ENCODE measurements around the gene ODAD3. TPM values are rescaled to one million over a fixed set of nuclear protein-coding genes. Genes with fewer than 3 reads are reported as not detected.
A peak's percentile ranks its signal among the peaks of the same experiment; 100 is the strongest.
"Not testable (repeated sequence)": the region's sequence is repeated elsewhere in the genome, so short reads cannot be mapped to it uniquely, and the experiment has no call there.

ODAD3 gene
- total RNA-seq, 1 donor from 2014 or later: 1.4 TPM

DNA sequence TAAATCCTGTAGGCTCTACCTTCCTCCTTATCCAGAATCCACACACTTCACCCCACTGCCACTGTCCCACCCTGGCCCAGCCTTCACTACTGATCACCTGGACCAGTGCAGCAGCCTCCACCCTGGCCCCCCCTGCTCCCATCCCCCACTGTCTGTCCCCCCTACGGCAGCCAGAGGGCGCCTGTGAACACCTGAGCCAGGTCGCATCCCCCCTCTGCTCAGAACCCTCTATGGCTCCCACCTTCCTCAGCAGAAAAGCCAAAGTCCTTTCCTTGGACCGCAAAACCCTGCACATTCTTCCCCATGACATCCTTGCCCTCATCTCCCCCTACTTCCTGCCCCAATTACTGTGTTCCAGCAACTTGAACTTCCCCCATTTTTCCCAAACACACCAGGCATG, 25.3 kb upstream of the ODAD3 start:
- no peak for DNase-seq (ENCODE audit: low spot score)

DNA sequence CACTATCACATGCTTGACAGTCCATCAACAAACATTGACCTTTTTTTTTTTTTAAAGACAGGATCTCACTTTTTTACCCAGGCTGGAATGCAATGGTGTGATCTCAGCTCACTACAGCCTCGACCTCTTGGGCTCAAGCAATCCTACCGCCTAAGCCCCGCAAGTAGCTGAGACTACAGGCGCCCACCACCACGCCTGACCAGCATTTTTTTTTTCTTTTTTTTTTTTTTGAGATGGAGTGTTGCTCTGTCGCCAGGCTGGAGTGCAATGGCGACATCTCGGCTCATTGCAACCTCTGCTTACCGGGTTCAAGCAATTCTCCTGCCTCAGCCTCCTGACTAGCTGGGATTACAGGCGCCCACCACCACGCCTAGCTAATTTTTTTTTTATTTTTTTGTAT, 24.0 kb upstream of the ODAD3 start:
- DNase-seq (ENCODE audit: low spot score): not testable (repeated sequence)

DNA sequence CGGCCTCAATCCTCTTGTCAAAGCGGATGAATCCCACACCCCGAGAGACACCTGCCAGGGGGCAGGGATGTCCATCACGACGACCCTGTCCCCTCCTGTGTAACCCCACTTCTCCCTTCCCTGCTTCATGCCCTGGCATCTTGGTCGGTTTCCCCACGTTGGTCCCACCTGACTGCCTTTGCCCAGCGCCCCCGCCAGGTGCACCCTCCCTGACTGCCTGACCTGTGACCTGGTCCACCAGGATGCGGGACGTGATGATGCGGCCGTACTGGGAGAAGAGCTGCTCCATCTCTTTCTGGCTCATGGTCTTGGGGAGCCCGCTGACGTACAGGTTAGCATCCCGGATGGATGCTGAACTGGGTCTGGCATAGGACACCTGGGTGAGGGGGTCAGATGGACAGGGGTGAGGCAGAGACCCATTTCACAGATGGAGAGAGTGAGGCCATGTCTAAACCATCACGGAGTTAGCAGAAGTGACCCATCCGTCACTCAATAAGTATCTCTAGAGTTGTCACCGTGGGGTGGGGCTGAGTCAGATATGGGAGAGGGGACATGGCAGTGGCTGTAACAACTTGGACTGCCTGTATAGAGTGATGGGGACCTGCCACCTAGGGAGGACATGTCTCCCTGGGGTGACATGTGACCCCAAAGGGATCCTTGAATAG, 23.4 kb upstream of the ODAD3 start:
- DNase-seq (ENCODE audit: low spot score): no peak

DNA sequence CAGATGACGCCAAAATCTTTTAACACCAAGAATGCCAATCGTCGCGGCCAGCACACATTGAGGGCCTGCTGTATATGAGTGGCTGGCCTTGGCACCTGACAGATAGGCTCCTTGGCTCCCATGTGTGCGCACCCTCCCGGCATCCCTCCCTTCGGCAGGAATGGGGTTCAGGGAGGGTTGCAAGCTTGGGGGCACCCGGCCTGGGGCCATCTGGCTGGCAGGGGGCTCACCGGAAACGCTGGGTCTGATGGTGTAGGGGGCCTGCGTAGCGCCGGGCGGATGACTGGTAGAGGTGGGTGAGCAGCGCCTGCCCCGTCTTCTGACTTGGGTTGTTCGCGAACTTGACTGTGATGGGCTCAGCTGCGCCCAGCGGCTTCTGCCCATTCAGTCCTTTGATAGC, 22.9 kb upstream of the ODAD3 start:
- no peak for DNase-seq (ENCODE audit: low spot score)

DNA sequence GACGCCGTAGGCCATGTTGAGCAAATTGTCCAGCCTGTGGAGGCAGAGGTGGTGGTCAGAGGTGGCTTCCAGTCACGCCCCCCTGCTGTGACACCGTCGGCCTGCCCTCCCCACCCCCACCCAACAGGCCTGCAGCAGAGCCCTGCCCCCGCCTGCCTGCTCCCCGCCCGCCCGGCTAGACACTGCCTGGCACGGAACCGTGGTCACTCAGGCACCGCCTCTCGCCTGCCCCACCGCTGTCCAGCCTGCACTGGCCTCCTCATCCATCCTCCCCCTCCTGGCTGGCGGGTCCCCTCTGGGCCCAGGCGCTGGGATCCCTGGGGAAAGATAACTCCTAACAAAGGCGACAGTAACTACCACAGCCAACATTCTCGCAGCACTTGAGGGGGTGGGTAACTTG, 22.2 kb upstream of the ODAD3 start:
- peak; percentile 41 for DNase-seq (ENCODE audit: low spot score)

DNA sequence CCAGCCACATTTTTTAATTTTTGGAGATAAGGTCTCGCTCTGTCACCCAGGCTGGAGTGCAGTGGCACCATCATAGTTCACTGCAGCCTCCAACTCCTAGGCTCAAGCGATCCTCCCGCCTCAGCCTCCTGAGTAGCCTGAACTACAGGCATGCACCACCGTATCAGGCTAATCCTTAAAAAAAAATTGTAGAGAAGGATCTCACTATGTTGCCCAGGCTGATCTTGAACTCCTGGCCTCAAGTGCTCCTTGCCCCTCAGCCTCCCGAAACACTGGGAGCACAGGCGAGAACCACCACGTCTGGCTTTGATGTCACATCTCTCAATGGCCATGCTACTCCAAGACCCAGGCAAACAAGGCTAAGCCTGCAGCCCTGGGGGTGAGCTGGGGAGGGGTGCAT, 21.7 kb upstream of the ODAD3 start:
- DNase-seq (ENCODE audit: low spot score): no peak

DNA sequence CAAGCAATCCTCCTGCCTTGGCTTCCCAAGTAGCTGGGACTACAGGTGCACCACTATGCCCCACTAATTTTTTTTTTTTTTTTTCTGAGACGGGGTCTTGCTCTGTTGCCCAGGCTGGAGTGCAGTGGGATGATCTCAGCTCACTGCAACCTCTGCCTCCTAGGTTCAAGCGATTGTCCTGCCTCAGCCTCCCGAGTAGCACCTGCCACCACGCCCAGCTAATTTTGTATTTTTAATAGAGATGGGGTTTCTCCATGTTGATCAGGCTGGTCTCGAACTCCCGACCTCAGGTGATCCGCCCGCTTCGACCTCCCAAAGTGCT, 20.3 kb upstream of the ODAD3 start:
- DNase-seq (ENCODE audit: low spot score): not testable (repeated sequence)

DNA sequence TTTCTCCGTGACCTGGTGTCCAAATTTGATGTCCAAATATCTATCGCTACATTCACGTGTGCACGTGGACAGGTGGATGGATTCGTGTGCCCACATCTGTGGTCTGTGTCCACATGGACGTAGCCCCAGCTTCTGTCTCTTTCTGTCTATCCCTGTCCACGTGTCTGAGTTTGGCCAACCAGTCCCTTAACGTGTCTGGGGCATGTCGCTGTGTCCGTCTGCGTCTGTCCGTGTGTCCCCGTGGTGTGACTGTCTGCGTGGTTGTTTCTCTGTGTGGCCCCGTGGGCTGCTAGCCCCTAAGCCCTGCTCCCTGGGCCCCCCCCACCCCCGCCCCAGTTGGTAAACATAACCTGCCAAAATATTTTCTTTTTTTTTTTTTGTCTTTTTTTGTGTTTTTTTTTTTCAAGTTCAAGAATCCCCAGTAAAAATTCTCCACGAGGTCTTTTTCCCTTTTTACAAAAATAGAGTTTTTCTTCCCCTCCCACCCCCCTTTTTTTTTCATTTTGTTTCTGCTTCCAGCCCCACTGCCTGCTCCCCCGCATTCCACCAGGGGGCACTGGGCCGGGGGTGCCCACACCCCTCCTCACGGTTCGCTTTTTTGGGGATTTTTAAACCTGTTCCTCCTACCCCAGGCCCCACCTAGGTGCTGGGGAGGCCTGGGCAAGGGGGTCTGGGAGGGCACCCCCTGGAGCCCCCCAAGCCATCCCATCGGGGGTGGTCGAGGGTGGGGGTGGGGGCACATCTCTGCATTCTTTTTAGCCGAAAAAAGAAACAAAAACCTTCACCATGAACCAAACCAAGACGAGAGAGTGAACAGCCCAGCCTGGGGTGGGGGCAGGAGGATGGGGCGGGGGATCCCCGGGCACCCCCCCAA, 18.8 kb upstream of the ODAD3 start:
- no peak for DNase-seq (ENCODE audit: low spot score)

DNA sequence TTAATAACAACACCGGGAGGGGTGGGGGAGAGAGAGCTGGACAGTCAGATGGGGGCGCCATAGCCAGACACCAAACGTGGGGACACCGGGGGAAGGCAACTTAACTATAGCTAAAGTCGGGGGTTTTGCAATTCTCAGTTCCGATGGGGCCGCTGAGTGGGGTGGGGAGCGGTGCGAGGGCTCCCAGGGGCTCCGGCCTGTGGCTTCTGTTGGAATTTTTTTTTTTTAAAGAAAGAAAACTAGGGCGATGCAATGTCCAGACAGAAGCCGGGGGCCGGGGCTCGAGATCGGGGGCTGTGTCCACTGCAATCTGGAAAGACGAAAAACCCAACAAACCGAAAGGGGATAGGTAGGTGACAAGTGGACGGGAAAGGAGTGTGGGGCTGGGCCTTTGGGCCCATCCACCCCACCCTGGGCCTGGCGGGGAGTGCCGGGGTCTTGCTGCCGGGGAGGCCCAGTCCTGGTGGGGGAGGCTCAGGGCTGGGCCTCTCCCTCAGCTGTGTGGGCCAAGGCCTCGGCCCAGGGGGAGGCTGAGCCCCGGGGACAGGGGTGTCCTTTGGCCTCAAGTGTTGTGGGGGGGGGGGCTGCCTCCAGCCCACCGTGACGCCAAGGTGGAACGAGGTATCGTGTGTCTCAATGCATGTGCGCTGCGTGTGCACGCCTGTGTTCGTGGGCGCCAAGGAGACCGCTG, 17.8 kb upstream of the ODAD3 start:
- no peak for DNase-seq (ENCODE audit: low spot score)

DNA sequence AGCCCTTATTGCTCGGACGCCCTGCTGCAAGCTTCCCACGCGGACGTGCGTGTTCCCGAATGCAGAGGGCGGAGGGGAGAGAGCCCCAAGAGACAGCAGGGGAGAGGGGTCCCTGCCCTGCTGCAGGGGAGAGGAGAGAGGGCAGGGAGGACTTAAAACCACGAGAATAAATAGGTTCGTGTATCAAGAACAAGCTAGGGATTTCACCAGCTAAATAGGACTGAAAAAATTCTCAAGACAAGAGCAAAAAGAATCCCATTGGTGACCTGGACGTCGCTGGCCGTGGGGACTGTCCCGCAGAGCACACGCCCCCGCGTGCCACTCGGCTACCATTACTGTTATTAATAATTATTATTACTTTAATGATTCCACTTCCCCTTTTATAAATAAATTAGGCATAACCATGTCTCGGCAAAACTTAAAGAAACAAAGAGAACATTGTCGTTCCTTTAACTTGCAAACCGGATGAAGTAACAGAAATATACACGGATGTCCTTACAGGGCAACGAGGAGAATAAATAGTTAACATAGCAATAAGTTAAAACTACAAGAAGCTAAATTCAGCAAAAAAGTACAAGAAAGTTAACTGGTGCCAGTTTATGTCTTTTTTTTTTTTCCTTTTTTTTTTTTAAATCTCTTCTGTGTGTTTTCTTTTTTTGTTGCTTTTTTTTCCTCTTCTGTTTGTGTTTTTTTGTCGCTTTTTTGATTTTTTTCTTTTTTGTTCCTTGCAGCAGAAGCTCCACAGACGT, 17.1 kb upstream of the ODAD3 start:
- DNase-seq (ENCODE audit: low spot score): no peak

DNA sequence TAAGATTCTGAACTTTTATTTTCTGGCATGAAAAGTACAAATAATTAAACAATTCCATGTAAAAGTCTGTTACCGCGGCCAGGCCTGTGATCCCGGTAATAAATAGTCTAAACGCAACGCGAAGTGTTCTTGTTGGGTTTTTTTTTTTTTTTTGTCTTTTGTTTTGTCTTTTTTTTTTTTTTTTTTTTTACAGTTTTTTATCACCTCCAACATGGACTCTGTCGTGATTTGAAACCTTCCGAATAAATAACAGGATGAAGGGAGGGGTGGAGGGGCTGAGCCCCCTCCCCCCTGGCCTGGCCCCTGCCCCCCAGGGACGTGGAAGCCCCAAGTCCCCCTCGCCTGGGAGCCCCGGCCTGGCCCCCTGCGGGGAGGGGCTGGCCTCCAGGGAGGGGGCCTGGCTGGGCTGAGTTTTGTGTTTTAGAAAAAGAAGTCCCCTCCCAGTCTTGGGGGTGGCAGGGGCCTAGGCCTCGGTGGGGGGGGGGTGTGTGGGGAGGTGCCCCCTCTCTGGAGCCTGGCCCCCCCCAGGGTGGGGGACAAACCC, 16.5 kb upstream of the ODAD3 start:
- no peak for DNase-seq (ENCODE audit: low spot score)

DNA sequence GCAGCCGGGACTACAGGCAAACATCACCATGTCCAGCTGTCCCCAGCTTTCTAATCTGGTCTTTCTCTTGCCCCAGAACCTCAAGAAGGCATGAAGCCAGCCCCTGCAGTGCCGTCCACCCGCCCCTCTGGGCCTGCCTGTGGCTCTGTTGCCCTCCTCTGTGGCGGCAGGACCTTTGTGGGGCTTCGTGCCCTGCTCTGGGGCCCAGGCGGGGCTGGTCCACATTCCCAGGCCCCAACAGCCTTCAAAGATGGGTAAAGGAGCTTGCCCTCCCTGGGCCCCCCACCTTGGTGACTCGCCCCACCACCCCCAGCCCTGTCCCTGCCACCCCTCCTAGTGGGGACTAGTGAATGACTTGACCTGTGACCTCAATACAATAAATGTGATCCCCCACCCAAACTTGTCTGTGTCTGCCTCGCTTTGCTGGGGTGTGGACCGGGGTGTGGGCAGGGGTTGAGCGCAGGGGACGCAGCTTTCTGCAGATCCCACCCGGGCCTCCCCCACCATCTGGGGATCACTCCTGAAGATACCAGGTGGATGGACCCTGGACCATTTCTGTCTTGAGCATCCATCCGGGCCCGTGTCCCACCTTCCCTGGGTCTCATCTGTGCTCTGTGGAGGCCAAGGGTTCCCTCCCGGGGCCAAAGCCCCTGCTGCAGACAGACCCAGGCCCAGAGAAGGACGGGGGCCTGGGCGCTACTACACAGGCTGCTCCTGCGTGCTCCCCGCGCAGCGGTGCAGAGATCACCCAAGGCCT, 15.8 kb upstream of the ODAD3 start:
- DNase-seq (ENCODE audit: low spot score): no peak

DNA sequence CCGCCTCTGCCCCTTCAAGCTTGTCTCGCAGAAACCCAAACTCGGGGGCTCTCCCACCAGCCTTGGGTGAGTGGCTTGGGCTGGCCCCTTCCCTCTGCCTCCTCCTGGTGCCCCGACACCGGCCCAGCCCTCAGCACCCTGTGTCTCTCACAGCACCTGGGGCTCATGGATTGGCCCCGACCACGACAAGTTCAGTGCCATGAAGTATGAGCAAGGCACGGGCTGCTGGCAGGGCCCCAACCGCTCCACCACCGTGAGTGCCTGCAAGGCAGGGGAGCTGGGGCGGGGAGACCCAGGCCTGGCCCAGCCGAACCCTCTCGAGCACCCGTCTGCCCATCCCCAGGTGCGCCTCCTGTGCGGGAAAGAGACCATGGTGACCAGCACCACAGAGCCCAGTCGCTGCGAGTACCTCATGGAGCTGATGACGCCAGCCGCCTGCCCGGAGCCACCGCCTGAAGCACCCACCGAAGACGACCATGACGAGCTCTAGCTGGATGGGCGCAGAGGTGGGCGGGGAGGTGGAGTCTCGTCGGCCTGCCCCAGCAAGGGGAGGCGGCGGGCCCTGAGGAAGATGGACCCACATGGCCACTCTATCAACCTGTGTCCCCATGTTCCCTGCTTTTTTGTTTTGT, 14.1 kb upstream of the ODAD3 start:
- no peak for DNase-seq (ENCODE audit: low spot score)

DNA sequence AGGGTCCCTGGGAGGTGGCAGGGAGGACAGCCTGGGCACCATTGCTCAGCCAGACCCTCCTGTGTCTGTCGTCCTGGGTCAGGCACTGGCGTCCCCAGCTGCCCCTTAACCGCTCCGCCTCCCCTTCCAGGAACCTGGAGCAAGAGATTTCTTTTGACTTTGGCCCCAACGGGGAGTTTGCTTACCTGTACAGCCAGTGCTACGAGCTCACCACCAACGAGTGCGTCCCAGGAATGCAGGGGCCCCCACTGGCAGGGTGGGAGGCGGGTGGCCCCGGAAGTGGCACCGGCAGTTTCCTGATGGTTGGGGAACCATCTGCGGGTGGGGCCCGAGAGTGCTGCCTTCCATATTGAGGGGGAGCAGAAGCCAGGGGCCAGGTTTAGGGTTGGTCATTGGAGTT, 13.5 kb upstream of the ODAD3 start:
- DNase-seq (ENCODE audit: low spot score): no peak

DNA sequence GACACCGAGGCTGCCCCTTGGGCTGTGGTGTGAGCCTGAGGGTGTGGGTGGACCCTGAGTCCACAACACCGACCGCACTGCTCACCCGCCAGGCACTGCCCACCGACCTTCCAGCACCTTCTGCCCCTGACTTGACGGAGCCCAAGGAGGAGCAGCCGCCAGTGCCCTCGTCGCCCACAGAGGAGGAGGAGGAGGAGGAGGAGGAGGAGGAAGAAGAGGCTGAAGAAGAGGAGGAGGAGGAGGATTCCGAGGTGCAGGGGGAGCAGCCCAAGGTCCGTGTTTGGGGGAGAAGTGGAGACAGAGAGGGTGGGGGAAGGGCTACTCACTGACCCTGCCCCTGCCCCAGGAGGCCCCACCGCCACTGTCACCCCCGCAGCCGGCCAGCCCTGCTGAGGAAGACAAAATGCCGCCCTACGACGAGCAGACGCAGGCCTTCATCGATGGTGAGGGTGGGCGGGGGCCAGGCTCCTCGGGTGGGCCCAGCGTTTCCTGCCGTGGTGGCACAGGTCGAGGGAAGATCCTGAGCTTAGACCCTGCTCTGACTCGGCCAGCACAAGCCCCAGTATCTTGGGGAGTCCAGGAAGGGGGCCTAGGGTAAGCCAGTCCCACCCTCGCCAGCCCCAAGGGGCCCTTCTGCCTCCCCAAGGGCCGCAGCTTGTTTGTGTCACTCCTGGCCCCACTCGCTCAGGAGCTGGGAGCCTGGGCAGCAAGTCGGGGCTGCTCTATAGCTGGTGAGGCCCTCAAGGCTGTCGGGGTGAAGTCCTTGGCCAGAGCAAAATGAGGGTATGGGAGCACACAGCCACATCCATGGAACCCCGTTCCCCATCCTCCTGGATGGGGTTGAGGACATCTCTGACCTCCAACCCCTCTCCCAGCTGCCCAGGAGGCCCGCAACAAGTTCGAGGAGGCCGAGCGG, 12.7 kb upstream of the ODAD3 start:
- no peak for DNase-seq (ENCODE audit: low spot score)

DNA sequence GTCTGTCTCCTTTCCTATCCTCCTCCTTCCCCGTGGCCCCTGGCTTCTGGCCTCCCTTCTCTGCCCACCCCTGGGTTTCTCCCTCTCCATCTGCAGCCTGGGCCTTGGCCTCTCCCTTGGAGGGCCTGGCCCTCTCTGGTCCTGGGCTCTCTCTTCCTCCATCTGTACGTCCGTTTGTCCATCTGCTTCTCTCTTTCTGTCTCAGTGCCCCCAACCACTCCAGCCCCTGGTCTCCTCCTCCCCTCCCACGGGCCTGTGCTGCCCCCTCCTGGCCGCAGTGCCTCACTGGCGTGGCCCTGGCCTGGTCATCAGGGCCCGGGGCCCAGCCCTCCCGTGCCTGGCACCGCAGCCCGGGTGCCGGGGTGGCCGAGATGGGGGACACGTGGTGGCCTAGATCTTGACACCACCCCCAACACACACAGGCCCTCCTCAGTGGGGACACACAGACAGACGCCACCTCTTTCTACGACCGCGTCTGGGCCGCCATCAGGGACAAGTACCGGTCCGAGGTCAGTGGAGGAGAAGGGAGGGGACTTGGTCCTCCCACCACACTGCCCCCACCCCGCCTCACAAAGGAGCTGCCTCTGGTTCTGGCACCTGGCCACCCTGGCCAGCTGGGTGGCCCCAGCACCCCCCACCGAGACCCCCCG, 11.9 kb upstream of the ODAD3 start:
- DNase-seq (ENCODE audit: low spot score): no peak

DNA sequence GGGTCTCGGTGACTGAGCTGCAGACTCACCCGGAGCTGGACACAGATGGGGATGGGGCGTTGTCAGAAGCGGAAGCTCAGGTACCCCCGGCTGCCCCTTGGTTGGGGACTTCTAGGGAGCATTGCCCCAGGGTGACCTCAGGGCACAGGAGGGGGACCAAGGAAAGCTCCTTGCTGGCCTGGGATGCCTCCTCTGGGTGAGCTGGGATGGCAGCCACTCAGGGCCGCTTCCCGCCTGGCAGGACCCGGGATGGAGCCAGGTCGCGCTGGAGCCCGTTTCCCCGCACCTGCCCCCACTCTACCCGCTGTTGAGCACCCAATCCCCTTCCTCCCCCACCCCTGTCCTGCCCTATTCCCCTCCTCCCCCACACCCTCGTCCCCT, 11.3 kb upstream of the ODAD3 start:
- DNase-seq (ENCODE audit: low spot score): no peak

DNA sequence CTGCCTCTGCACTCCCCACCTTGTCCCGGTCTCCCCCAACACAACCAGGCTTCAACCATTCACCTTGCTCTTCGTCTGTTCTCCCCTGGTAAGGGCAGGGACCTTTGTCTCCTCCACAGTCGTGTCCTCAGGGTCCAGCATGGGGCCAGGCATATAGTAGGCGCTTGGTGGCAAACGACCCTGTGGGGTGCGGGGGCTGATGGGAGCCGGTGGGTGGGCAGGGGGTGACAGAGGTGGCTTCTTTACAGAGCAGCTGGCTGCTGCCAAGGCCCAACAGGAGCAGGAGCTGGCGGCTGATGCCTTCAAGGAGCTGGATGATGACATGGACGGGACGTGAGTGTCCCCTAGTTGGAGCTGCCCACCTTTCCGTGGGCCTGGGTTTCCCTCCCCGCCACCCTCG, 10.2 kb upstream of the ODAD3 start:
- no peak for DNase-seq (ENCODE audit: low spot score)

DNA sequence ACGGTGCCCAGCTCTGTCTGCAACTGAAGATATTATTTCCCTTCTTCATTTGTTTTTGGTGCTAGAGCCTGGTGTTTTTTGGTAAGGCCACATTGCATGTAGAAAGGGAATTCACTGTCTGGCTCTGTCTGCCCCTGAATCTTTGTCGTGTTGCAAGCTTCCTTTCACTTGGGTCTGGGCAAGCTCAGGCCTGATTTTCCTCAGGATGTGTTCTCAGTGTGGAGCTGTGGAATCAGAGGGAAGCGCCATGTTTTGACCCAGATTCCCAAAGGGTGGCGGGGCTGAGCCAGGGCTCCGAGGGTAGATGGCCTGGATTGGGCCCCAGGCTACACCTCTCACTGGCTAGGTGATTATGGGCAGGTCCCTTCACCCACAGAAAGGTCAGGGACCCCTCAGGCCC, 9.1 kb upstream of the ODAD3 start:
- DNase-seq (ENCODE audit: low spot score): no peak

All from mucosa of gallbladder (tissue), 1 donor.